GM12878 (cell line): Measurements from ENCODE around the gene PRPS1. TPM values are rescaled to one million over a fixed set of nuclear protein-coding genes. Genes with fewer than 3 reads are reported as not detected.

Experiments used
- ATAC-seq: fragments of 200-7000 bp; cut with Tn5 transposase; 3 replicates; pipeline ENCODE4 v1.9.1; 2020; ENCODE audit warnings: mild to moderate bottlenecking, moderate library complexity
- BruUV-seq: library from RNA; stranded (reverse); fragments of 400-500 nt; replicated peaks from 2 replicates; lab custom pipeline; 2021; lab: Mats Ljungman, UMichigan
- CTCF ChIA-PET: fragments of 300-600 bp; sonication (Branson Sonifier 250); formaldehyde crosslinking; extraction: SDS; loops from one replicate; lab custom pipeline; 2021; ENCODE audit warnings: inconsistent platforms; lab: Yijun Ruan, JAX
- POLR2A ChIA-PET: fragments of 350-600 bp; formaldehyde crosslinking; extraction: SDS; loops from one replicate; lab custom pipeline; 2021; ENCODE audit warnings: inconsistent platforms; lab: Charles Lee
- RAD21 ChIA-PET: fragments of 300-600 bp; sonication (Branson Sonifier 250); formaldehyde crosslinking; loops from one replicate; lab custom pipeline; 2023; ENCODE audit warnings: antibody characterized with exemption; ENCODE audit not compliant: unreplicated experiment; lab: Charles Lee
- SMC1A ChIA-PET: fragments of 300-600 bp; sonication (Branson Sonifier 250); formaldehyde crosslinking; loops from one replicate; lab custom pipeline; 2023; ENCODE audit not compliant: unreplicated experiment, uncharacterized antibody; lab: Charles Lee
- DNase-seq: peaks from one replicate; pipeline ENCODE4 v3.0.0-alpha.2; 2011; ENCODE audit warnings: low read depth, low spot score
- FAIRE-seq: peaks from 3 replicates; lab custom pipeline; 2011; peaks lifted over from hg19 to GRCh38; lab: Jason Lieb, UNC
- H2AFZ ChIP-seq: 2 replicates; pipeline ENCODE4 v1.6.0; 2011; ENCODE audit warnings: low read depth, low read length, control low read depth; ENCODE audit not compliant: control insufficient read depth
- H3K27ac ChIP-seq: 2 replicates; pipeline ENCODE4 v1.5.1; 2011; ENCODE audit warnings: control low read depth; ENCODE audit not compliant: control insufficient read depth, insufficient read depth
- H3K27me3 ChIP-seq, 2 experiments: replicated peaks in 1 of 2; 2 replicates each; pipeline versions ENCODE4 v1.6.0 to v1.6.1; 2011; ENCODE audit warnings: low read length in 1 of 2; ENCODE audit not compliant: control insufficient read depth in 2 of 2, insufficient read depth in 2 of 2
- H3K36me3 ChIP-seq, 2 experiments: 2 replicates each; pipeline ENCODE4 v1.5.1; 2011; ENCODE audit warnings: low read length in 1 of 2; ENCODE audit not compliant: control insufficient read depth in 2 of 2, insufficient read depth in 2 of 2
- H3K4me1 ChIP-seq: 2 replicates; pipeline ENCODE4 v1.6.1; 2011; ENCODE audit warnings: mild to moderate bottlenecking, low read length, moderate library complexity, mixed read lengths; ENCODE audit not compliant: control insufficient read depth, insufficient read depth
- H3K4me2 ChIP-seq: 2 replicates; pipeline ENCODE4 v1.6.0; 2011; ENCODE audit warnings: control low read depth; ENCODE audit not compliant: control insufficient read depth, insufficient read depth
- H3K4me3 ChIP-seq: fragments of 200-600 bp; sonication (generic); 2 replicates; pipeline ENCODE4 v1.5.1; 2016
- H3K79me2 ChIP-seq: 2 replicates; pipeline ENCODE4 v1.6.0; 2011; ENCODE audit warnings: low read length; ENCODE audit not compliant: control insufficient read depth, insufficient read depth
- H3K9ac ChIP-seq: 2 replicates; pipeline ENCODE4 v1.8.0; 2011; ENCODE audit warnings: low read length, control low read depth, mixed read lengths; ENCODE audit not compliant: control insufficient read depth, insufficient read depth
- H3K9me3 ChIP-seq: replicated peaks from 3 replicates; pipeline ENCODE4 v1.5.1; 2011; ENCODE audit warnings: mild to moderate bottlenecking, low read length; ENCODE audit not compliant: control insufficient read depth, insufficient read depth
- H4K20me1 ChIP-seq: 2 replicates; pipeline ENCODE4 v1.6.0; 2011; ENCODE audit not compliant: control insufficient read depth, insufficient read depth
- DPF2 ChIP-seq: fragments of 450-650 bp; IDR thresholded peaks from 2 replicates; pipeline ENCODE4 v1.6.1; 2017; ENCODE audit warnings: mild to moderate bottlenecking
- EP300 ChIP-seq, 2 experiments: fragments of 150-350 bp in 1 of 2; IDR thresholded peaks; 2 replicates each; pipeline ENCODE4 v1.6.1; 2011 to 2012; ENCODE audit warnings: low read depth in 2 of 2, low read length in 2 of 2, borderline replicate concordance in 1 of 2, improper control_type of control experiment in 1 of 2, inconsistent platforms in 1 of 2; ENCODE audit not compliant: control insufficient read depth in 1 of 2
- NR2C1 ChIP-seq: fragments of 450-650 bp; IDR thresholded peaks from 2 replicates; pipeline ENCODE4 v1.6.1; 2017; ENCODE audit warnings: antibody characterized with exemption, mild to moderate bottlenecking, moderate library complexity
- SMAD5 ChIP-seq: IDR thresholded peaks from 2 replicates; pipeline ENCODE4 v1.6.1; 2016; ENCODE audit warnings: antibody characterized with exemption, low read depth
- USF2 ChIP-seq: IDR thresholded peaks from 2 replicates; pipeline ENCODE4 v1.6.1; 2011; ENCODE audit warnings: low read depth, low read length, improper control_type of control experiment, borderline replicate concordance
- WGBS: methylation state at CpG from one replicate; pipeline ENCODE4 v1.1.6; 2016; ENCODE audit warnings: low lambda C conversion rate; ENCODE audit not compliant: insufficient replicate concordance, insufficient coverage; ENCODE audit errors: missing lambda C conversion rate; 5-methylcytosine and 5-hydroxymethylcytosine counted together
- in situ Hi-C: fragments of 300-500 bp; cut with MboI; formaldehyde crosslinking; loops from 9 replicates; pipeline ENCODE4 v1.14.3; 2018; ENCODE audit warnings: mixed read lengths
- intact Hi-C: fragments of 100-400 bp; cut with micrococcal nuclease; formaldehyde crosslinking; loops from one replicate; pipeline ENCODE4 v1.14.2; 2022; ENCODE audit not compliant: unreplicated experiment
- polyA plus RNA-seq, 11 experiments: library from polyadenylated mRNA; depleted of rRNA in 4 of 11; unstranded in 6 of 11; stranded (reverse) in 5 of 11; fragments of >200 nt; fragmentation: Nextera tagmentation in 4 of 11; fragmentation: Illumina TruSeq in 1 of 11; extraction: Ambion mirVana in 4 of 11; extraction: Trizol in 1 of 11; gene quantifications; 1 replicate in 1 of 11; 2 replicates in 10 of 11; pipeline versions ENCODE4 v1.2.1 to v1.2.3, GENCODE V29; 2011 to 2016; ENCODE audit warnings: inconsistent platforms in 2 of 11, missing spikeins in 2 of 11, low read depth in 1 of 11
- total RNA-seq, 4 experiments: library from RNA; depleted of rRNA in 3 of 4; stranded (reverse); fragments of >200 nt in 3 of 4; fragmentation: Illumina TruSeq in 1 of 4; extraction: Trizol in 1 of 4; gene quantifications; 2 replicates each; pipeline versions ENCODE4 v1.2.1 to v1.2.3, GENCODE V29; 2013 to 2021

Gene PRPS1
- total and polyA plus RNA-seq, 10 of the 15 experiments (the other 5 are each of a cell fraction or from before 2014, with no cell fraction given) = 26.5 to 86.5 (median 61.1) TPM

DNA sequence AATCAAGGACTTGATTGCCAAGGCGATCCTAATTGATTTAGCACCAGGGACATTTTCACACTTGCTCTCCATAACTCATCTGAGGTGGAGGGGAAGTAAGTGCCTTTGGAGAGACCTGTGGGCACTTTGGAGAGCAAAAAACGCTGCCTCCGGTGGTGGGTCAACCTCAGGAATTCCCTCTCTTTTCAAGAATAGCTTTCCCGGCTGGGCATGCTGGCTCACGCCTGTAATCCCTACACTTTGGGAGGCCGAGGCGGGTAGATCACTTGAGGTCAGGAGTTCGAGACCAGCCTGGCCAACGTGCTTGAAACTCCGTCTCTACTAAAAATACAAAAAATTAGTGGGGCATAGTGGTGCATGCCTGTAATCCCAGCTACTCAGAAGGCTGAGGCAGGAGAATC, 49.2 kb downstream of the PRPS1 start:
- Histone ChIP-seq H2AFZ (no peak overlapping the region), H3K4me2 (peak overlapping the region; percentile 69)
- FAIRE-seq = no peak

More for the DNA sequence above, 49.2 kb downstream of the PRPS1 start:
- ChIA-PET CTCF (interaction anchor here (1.4 to 7.7 kb wide), 6 partner anchors 10 to 99 kb away, joined by 3 to 273 read pairs (median 12); partner anchors contain the start of genes NCBP2L and TSC22D3), POLR2A (interaction anchor here (1.0 to 10.5 kb wide), 4 partner anchors 9 to 91 kb away, joined by 3 to 287 read pairs (median 8); no protein-coding TSS in a partner anchor), RAD21 (interaction anchor here (1.0 to 11.2 kb wide), 6 partner anchors 9 to 98 kb away, joined by 3 to 444 read pairs (median 17); partner anchors contain the start of gene TSC22D3), SMC1A (interaction anchor here (1.2 to 8.6 kb wide), 9 partner anchors 9 to 98 kb away, joined by 3 to 425 read pairs (median 7); partner anchors contain the start of genes NCBP2L and TSC22D3)
- Histone ChIP-seq H3K4me3 (no peak overlapping the region; the same call in 1 of the 2 replicates), H3K9ac (peak overlapping the region; percentile 2; the same call in 1 of the 2 replicates), H3K27ac (peak overlapping the region; percentile 57), H3K27me3 (no peaks in the 10 kb centered on the region; a peak in 1 of 4 replicates), H3K79me2 (peaks cover 4% of the 10 kb centered on the region), H4K20me1 (no peaks in the 10 kb centered on the region), H3K9me3 (no peaks in the 10 kb centered on the region), H3K4me1 (peaks cover 22% of the 10 kb centered on the region), H3K36me3 (no peaks in the 10 kb centered on the region)
- ATAC-seq = no peak
- 51% methylated on average over 10 of the region's 10 CpGs for WGBS
- in situ Hi-C loops (loop anchor here (5.0 kb wide), 1 partner anchor 35 kb away; no protein-coding TSS in a partner anchor), intact Hi-C loops (loop anchor here (5.0 kb wide), 1 partner anchor 560 kb away; the partner anchor contains the start of gene RBM41)
- no peak for DNase-seq
- BruUV-seq = TSS peak; percentile 81
- TF ChIP-seq NR2C1 (no peak), EP300 (IDR thresholded peaks at IDR 0.05; ENCODE audit: borderline replicate concordance in 1 of 2, control insufficient read depth in 1 of 2, low read depth in 2 of 2, low read length in 2 of 2) (no peak), SMAD5 (no peak), USF2 (no peak), DPF2 (no peak)
